RWPE2 (cell line): Measurements from ENCODE around the gene LRBA.

Experiments
- ATAC-seq: fragments of 200-7000 bp; cut with Tn5 transposase; 3 replicates; pipeline ENCODE4 v1.9.1; 2021; ENCODE audit warnings: low read depth
- DNase-seq: peaks from one replicate; pipeline ENCODE4 v3.0.0-alpha.2; 2020; ENCODE audit warnings: low spot score
- H3K27ac ChIP-seq: fragments of 450-650 bp; 2 replicates; pipeline ENCODE4 v1.5.1; 2017; ENCODE audit warnings: mild to moderate bottlenecking; ENCODE audit not compliant: poor library complexity, severe bottlenecking
- H3K27me3 ChIP-seq: fragments of 250-450 bp; sonication (Bioruptor Pico); 2 replicates; pipeline ENCODE4 v1.5.1; 2021; ENCODE audit warnings: mild to moderate bottlenecking, moderate library complexity; ENCODE audit not compliant: insufficient read depth, poor library complexity, severe bottlenecking
- H3K36me3 ChIP-seq: fragments of 250-450 bp; sonication (Bioruptor Pico); 2 replicates; pipeline ENCODE4 v1.5.1; 2020; ENCODE audit warnings: low read depth, mild to moderate bottlenecking, moderate library complexity
- H3K4me1 ChIP-seq: fragments of 250-450 bp; sonication (Bioruptor Pico); 2 replicates; pipeline ENCODE4 v1.5.1; 2021; ENCODE audit warnings: mild to moderate bottlenecking, moderate library complexity; ENCODE audit not compliant: insufficient read depth, poor library complexity, severe bottlenecking
- H3K4me3 ChIP-seq: fragments of 250-450 bp; sonication (Bioruptor Pico); 2 replicates; pipeline ENCODE4 v1.5.1; 2021; ENCODE audit warnings: mild to moderate bottlenecking, moderate library complexity; ENCODE audit not compliant: severe bottlenecking
- H3K9me3 ChIP-seq: fragments of 250-450 bp; sonication (Bioruptor Pico); 2 replicates; pipeline ENCODE4 v1.5.1; 2021; ENCODE audit warnings: mild to moderate bottlenecking, moderate library complexity; ENCODE audit not compliant: severe bottlenecking
- CTCF ChIP-seq: fragments of 450-650 bp; IDR thresholded peaks from one replicate; pipeline ENCODE4 v1.5.1; 2017; ENCODE audit warnings: mild to moderate bottlenecking, moderate library complexity; ENCODE audit not compliant: poor library complexity, severe bottlenecking

LRBA gene

GRCh38 chr4:150859453-150859852 is 155.6 kb downstream of the LRBA start:
- no peak overlapping the region for H3K27ac ChIP-seq
- no peak for ATAC-seq

GRCh38 chr4:150855981-150856510 is 159.0 kb downstream of the LRBA start:
- TF ChIP-seq CTCF: no peak

More at GRCh38 chr4:150859453-150859852, 155.6 kb downstream of the LRBA start:
- H3K9me3 ChIP-seq: no peaks in the 10 kb centered on the region
- no peaks in the 10 kb centered on the region for H3K4me1 ChIP-seq
- DNase-seq: no peak
- TF ChIP-seq CTCF: no peak
- H3K4me3 ChIP-seq: no peak overlapping the region
- H3K27me3 ChIP-seq: no peaks in the 10 kb centered on the region
- H3K36me3 ChIP-seq: peaks cover 4% of the 10 kb centered on the region; the same call in 1 of the 2 replicates

GRCh38 chr4:150854600-150854999 is 160.5 kb downstream of the LRBA start:
- Histone ChIP-seq H3K4me1 (peaks cover under 1% of the 10 kb centered on the region), H3K36me3 (peaks cover 22% of the 10 kb centered on the region), H3K4me3 (no peak overlapping the region), H3K27me3 (no peaks in the 10 kb centered on the region), H3K9me3 (no peaks in the 10 kb centered on the region), H3K27ac (no peak overlapping the region)
- no peak for TF ChIP-seq CTCF
- ATAC-seq (no peak), DNase-seq (no peak)

More at GRCh38 chr4:150855981-150856510, 159.0 kb downstream of the LRBA start:
- H3K4me3 ChIP-seq: no peak overlapping the region
- ATAC-seq (no peak), DNase-seq (no peak)
- no peaks in the 10 kb centered on the region for H3K4me1 ChIP-seq
- H3K27ac ChIP-seq: no peak overlapping the region
- peaks cover 13% of the 10 kb centered on the region for H3K36me3 ChIP-seq
- no peaks in the 10 kb centered on the region for H3K27me3 ChIP-seq
- H3K9me3 ChIP-seq: no peaks in the 10 kb centered on the region

GRCh38 chr4:150853882-150854281 is 161.2 kb downstream of the LRBA start:
- TF ChIP-seq CTCF: no peak
- H3K27ac ChIP-seq: no peak overlapping the region
- H3K9me3 ChIP-seq: no peaks in the 10 kb centered on the region
- H3K27me3 ChIP-seq: no peaks in the 10 kb centered on the region
- H3K4me1 ChIP-seq: peaks cover 6% of the 10 kb centered on the region
- peaks cover 26% of the 10 kb centered on the region for H3K36me3 ChIP-seq
- DNase-seq (no peak), ATAC-seq (no peak)
- H3K4me3 ChIP-seq: no peak overlapping the region

GRCh38 chr4:150852216-150852615 is 162.9 kb downstream of the LRBA start:
- Histone ChIP-seq H3K4me3 (no peak overlapping the region), H3K36me3 (peaks cover 35% of the 10 kb centered on the region), H3K27me3 (no peaks in the 10 kb centered on the region), H3K27ac (no peak overlapping the region), H3K4me1 (peaks cover 6% of the 10 kb centered on the region), H3K9me3 (no peaks in the 10 kb centered on the region)
- DNase-seq (no peak), ATAC-seq (no peak)
- no peak for TF ChIP-seq CTCF
